Measurements from ENCODE around the gene GTF2H1.

GTF2H1 gene

DNA sequence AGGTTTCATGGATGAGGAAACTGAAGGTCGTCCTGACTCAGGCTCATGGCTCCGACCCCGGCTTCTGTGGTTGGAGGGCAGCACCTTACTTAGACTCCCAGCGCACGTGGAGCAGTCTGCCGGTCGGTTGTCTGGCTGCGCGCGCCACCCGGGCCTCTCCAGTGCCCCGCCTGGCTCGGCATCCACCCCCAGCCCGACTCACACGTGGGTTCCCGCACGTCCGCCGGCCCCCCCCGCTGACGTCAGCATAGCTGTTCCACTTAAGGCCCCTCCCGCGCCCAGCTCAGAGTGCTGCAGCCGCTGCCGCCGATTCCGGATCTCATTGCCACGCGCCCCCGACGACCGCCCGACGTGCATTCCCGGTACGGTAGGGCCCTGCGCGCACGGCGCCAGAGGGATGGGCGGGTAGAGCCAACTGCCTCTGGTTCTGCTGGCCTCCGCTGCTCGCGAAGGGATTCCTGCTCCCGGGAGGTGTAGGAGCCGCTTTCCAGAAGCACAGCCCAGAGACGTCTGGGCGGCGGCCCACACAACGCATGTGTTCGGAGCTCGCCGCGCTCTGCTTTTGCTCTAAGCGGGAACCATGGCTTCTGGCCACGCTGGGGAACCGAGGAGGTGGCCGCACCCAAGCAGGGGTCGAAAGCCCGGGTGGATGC is 72.0 kb downstream of the GTF2H1 start, which contains the start of gene LDHA (continued):
- TF ChIP-seq, protein P1, sequence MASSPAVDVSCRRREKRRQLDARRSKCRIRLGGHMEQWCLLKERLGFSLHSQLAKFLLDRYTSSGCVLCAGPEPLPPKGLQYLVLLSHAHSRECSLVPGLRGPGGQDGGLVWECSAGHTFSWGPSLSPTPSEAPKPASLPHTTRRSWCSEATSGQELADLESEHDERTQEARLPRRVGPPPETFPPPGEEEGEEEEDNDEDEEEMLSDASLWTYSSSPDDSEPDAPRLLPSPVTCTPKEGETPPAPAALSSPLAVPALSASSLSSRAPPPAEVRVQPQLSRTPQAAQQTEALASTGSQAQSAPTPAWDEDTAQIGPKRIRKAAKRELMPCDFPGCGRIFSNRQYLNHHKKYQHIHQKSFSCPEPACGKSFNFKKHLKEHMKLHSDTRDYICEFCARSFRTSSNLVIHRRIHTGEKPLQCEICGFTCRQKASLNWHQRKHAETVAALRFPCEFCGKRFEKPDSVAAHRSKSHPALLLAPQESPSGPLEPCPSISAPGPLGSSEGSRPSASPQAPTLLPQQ (tag by site-specific recombination; IDR thresholded peaks at IDR 0.05), result peak; percentile 74
- TF ChIP-seq ZNF660 (tag by site-specific recombination; IDR thresholded peaks at IDR 0.05) (0 out of 2 replicates have a peak, but pooled peaks have one; percentile 31), ZBTB8A (tag by site-specific recombination; IDR thresholded peaks at IDR 0.05) (peak; percentile 71), SP3 (tag by site-specific recombination; IDR thresholded peaks at IDR 0.05) (peak; percentile 69), ZIC2 (tag by site-specific recombination; IDR thresholded peaks at IDR 0.05) (peak; percentile 72), ZNF341 (tag by site-specific recombination; IDR thresholded peaks at IDR 0.05; ENCODE audit: low read depth) (peak; percentile 99), SALL2 (tag by site-specific recombination; IDR thresholded peaks at IDR 0.05; ENCODE audit: borderline replicate concordance) (no peak), KLF8 (tag by site-specific recombination; IDR thresholded peaks at IDR 0.05) (peak; percentile 71; the same call in 1 of the 2 replicates), ZNF366 (tag by site-specific recombination; conservative IDR thresholded peaks at IDR 0.05) (no peak), KLF1 (tag by site-specific recombination; IDR thresholded peaks at IDR 0.05) (peak; percentile 56; the same call in 1 of the 2 replicates), ZBTB1 (tag by site-specific recombination; IDR thresholded peaks at IDR 0.05) (peak; percentile 24; the same call in 1 of the 2 replicates), SP7 (tag by site-specific recombination; IDR thresholded peaks at IDR 0.05) (peak; percentile 81), ZBTB48 (tag by site-specific recombination; IDR thresholded peaks at IDR 0.05) (0 out of 2 replicates have a peak, but pooled peaks have one; percentile 37), ZBTB20 (tag by site-specific recombination; IDR thresholded peaks at IDR 0.05) (peak; percentile 87), ZNF335 (tag by site-specific recombination; conservative IDR thresholded peaks at IDR 0.05) (peak; percentile 55), ZNF10 (tag by site-specific recombination; IDR thresholded peaks at IDR 0.05) (peak; percentile 51; the same call in 1 of the 2 replicates), ZNF138 (tag by site-specific recombination; IDR thresholded peaks at IDR 0.05; ENCODE audit: borderline replicate concordance) (no peak), TCF7L2 (IDR thresholded peaks at IDR 0.05; ENCODE audit: borderline replicate concordance, low read depth, low read length) (no peak), ZNF239 (tag by site-specific recombination; IDR thresholded peaks at IDR 0.05) (0 out of 2 replicates have a peak, but pooled peaks have one; percentile 36)
- TF ChIP-seq, protein P2, sequence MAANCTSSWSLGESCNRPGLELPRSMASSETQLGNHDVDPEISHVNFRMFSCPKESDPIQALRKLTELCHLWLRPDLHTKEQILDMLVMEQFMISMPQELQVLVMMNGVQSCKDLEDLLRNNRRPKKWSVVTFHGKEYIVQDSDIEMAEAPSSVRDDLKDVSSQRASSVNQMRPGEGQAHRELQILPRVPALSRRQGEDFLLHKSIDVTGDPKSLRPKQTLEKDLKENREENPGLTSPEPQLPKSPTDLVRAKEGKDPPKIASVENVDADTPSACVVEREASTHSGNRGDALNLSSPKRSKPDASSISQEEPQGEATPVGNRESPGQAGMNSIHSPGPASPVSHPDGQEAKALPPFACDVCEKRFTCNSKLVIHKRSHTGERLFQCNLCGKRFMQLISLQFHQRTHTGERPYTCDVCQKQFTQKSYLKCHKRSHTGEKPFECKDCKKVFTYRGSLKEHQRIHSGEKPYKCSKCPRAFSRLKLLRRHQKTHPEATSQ (tag by site-specific recombination; IDR thresholded peaks at IDR 0.05), result peak; percentile 63; the same call in 1 of the 2 replicates
- TF ChIP-seq, protein P3, sequence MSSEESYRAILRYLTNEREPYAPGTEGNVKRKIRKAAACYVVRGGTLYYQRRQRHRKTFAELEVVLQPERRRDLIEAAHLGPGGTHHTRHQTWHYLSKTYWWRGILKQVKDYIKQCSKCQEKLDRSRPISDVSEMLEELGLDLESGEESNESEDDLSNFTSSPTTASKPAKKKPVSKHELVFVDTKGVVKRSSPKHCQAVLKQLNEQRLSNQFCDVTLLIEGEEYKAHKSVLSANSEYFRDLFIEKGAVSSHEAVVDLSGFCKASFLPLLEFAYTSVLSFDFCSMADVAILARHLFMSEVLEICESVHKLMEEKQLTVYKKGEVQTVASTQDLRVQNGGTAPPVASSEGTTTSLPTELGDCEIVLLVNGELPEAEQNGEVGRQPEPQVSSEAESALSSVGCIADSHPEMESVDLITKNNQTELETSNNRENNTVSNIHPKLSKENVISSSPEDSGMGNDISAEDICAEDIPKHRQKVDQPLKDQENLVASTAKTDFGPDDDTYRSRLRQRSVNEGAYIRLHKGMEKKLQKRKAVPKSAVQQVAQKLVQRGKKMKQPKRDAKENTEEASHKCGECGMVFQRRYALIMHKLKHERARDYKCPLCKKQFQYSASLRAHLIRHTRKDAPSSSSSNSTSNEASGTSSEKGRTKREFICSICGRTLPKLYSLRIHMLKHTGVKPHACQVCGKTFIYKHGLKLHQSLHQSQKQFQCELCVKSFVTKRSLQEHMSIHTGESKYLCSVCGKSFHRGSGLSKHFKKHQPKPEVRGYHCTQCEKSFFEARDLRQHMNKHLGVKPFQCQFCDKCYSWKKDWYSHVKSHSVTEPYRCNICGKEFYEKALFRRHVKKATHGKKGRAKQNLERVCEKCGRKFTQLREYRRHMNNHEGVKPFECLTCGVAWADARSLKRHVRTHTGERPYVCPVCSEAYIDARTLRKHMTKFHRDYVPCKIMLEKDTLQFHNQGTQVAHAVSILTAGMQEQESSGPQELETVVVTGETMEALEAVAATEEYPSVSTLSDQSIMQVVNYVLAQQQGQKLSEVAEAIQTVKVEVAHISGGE (tag by site-specific recombination; conservative IDR thresholded peaks at IDR 0.05; ENCODE audit: low read depth), result peak; percentile 44
- TF ChIP-seq, protein P4, sequence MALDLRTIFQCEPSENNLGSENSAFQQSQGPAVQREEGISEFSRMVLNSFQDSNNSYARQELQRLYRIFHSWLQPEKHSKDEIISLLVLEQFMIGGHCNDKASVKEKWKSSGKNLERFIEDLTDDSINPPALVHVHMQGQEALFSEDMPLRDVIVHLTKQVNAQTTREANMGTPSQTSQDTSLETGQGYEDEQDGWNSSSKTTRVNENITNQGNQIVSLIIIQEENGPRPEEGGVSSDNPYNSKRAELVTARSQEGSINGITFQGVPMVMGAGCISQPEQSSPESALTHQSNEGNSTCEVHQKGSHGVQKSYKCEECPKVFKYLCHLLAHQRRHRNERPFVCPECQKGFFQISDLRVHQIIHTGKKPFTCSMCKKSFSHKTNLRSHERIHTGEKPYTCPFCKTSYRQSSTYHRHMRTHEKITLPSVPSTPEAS (tag by site-specific recombination; IDR thresholded peaks at IDR 0.05), result 0 out of 2 replicates have a peak, but pooled peaks have one; percentile 20
- TF ChIP-seq, protein P5, sequence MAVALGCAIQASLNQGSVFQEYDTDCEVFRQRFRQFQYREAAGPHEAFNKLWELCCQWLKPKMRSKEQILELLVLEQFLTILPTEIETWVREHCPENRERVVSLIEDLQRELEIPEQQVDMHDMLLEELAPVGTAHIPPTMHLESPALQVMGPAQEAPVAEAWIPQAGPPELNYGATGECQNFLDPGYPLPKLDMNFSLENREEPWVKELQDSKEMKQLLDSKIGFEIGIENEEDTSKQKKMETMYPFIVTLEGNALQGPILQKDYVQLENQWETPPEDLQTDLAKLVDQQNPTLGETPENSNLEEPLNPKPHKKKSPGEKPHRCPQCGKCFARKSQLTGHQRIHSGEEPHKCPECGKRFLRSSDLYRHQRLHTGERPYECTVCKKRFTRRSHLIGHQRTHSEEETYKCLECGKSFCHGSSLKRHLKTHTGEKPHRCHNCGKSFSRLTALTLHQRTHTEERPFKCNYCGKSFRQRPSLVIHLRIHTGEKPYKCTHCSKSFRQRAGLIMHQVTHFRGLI (tag by site-specific recombination; IDR thresholded peaks at IDR 0.05), result peak; percentile 44; the same call in 1 of the 2 replicates
- TF ChIP-seq, protein P6, sequence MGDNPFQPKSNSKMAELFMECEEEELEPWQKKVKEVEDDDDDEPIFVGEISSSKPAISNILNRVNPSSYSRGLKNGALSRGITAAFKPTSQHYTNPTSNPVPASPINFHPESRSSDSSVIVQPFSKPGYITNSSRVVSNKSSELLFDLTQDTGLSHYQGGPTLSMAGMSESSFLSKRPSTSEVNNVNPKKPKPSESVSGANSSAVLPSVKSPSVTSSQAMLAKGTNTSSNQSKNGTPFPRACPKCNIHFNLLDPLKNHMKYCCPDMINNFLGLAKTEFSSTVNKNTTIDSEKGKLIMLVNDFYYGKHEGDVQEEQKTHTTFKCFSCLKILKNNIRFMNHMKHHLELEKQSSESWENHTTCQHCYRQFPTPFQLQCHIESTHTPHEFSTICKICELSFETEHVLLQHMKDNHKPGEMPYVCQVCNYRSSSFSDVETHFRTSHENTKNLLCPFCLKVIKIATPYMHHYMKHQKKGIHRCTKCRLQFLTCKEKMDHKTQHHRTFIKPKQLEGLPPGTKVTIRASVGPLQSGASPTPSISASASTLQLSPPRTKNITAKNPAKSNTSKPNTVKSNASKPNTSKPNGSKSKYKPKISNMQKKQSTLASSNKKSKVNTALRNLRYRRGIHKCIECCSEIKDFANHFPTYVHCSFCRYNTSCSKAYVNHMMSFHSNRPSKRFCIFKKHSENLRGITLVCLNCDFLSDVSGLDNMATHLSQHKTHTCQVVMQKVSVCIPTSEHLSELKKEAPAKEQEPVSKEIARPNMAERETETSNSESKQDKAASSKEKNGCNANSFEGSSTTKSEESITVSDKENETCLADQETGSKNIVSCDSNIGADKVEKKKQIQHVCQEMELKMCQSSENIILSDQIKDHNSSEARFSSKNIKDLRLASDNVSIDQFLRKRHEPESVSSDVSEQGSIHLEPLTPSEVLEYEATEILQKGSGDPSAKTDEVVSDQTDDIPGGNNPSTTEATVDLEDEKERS (tag by site-specific recombination; IDR thresholded peaks at IDR 0.05), result 0 out of 2 replicates have a peak, but pooled peaks have one; percentile 54
- TF ChIP-seq, protein P7, sequence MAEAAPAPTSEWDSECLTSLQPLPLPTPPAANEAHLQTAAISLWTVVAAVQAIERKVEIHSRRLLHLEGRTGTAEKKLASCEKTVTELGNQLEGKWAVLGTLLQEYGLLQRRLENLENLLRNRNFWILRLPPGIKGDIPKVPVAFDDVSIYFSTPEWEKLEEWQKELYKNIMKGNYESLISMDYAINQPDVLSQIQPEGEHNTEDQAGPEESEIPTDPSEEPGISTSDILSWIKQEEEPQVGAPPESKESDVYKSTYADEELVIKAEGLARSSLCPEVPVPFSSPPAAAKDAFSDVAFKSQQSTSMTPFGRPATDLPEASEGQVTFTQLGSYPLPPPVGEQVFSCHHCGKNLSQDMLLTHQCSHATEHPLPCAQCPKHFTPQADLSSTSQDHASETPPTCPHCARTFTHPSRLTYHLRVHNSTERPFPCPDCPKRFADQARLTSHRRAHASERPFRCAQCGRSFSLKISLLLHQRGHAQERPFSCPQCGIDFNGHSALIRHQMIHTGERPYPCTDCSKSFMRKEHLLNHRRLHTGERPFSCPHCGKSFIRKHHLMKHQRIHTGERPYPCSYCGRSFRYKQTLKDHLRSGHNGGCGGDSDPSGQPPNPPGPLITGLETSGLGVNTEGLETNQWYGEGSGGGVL (tag by site-specific recombination; IDR thresholded peaks at IDR 0.05), result peak; percentile 91

Measured in HEK293 (cell line).